Liver (tissue), 3 donors: ENCODE results near the gene ZBTB7B.

Experiments used
- FOXA1 ChIP-seq: IDR thresholded peaks from 2 replicates; pipeline ENCODE4 v1.6.1; 2016; ENCODE audit warnings: antibody characterized with exemption
- GABPA ChIP-seq, 2 donors: IDR thresholded peaks in 1 of 2; conservative IDR thresholded peaks in 1 of 2; 2 replicates each; pipeline ENCODE4 v1.6.1; 2016; ENCODE audit warnings: antibody characterized with exemption in 2 of 2, mild to moderate bottlenecking in 1 of 2, moderate library complexity in 1 of 2
- JUND ChIP-seq, 2 donors: IDR thresholded peaks; 2 replicates each; pipeline ENCODE4 v1.6.1; 2016; ENCODE audit warnings: antibody characterized with exemption in 2 of 2
- RAD21 ChIP-seq, 2 donors: IDR thresholded peaks; 2 replicates each; pipeline ENCODE4 v1.6.1; 2016; ENCODE audit warnings: antibody characterized with exemption in 2 of 2, mild to moderate bottlenecking in 2 of 2
- YY1 ChIP-seq: IDR thresholded peaks from 2 replicates; pipeline ENCODE4 v1.6.1; 2016; ENCODE audit warnings: antibody characterized with exemption, mild to moderate bottlenecking
- TF ChIP-seq, protein P1 (sequence below): fragments of 150-350 bp; IDR thresholded peaks from 2 replicates; pipeline ENCODE4 v1.5.1; 2017; ENCODE audit warnings: improper control_type of control experiment, low read depth, low read length; ENCODE audit not compliant: missing input control
- donor health status: healthy.
- donor health status: healthy.

DNA sequence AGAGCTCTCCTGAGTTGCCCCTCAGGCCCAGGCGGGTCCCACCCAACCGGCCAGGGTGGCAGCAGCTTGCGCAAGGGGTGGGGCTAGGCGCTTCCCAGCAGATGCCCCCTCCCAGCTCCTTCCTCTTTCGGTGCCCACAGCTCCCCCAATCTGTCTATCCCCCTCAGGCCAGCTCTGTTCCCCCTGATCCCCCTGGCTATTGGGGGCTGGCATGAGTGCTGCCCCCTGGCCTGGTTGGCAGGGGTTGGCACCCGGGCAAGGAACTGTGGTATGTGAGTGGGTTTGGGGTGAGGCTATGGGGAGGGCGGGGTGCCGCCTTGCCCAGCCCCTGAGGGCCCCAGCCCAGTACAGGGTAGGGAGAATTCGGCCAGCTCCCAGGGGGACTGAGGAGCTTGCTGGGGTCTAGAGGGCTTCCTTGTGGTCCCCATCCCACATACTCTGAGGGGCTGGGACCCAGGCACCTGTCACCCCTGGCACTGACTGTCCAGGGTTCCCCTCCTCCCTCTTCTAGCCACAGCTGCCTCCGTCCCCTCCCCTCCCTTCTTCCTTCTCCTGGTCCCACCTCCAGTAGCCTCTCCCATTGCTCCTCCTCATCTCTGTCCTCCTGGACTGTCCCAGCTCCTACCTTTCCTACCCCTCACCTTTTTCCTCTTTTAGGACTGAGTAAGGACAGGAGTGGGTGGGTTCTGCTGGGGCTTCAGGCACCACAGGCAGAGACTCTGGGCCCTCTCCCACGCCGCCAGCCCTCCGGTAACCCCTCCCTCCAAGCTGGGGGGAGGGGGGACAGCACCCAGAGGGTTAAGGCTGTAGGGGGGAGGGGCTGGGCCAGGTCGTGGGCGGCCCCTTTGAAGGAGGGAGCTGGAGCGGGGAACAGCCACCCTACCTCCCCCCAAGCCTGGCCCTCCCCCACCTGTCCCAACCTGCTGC is 5.7 kb downstream of the ZBTB7B start:
- TF ChIP-seq JUND (IDR thresholded peaks at IDR 0.05) (no peak), GABPA (IDR thresholded peaks at IDR 0.05 in 1 of 2, conservative IDR thresholded peaks at IDR 0.05 in 1 of 2) (no peak), YY1 (no peak), RAD21 (IDR thresholded peaks at IDR 0.05) (no peak), FOXA1 (no peak)
- TF ChIP-seq, protein P1, sequence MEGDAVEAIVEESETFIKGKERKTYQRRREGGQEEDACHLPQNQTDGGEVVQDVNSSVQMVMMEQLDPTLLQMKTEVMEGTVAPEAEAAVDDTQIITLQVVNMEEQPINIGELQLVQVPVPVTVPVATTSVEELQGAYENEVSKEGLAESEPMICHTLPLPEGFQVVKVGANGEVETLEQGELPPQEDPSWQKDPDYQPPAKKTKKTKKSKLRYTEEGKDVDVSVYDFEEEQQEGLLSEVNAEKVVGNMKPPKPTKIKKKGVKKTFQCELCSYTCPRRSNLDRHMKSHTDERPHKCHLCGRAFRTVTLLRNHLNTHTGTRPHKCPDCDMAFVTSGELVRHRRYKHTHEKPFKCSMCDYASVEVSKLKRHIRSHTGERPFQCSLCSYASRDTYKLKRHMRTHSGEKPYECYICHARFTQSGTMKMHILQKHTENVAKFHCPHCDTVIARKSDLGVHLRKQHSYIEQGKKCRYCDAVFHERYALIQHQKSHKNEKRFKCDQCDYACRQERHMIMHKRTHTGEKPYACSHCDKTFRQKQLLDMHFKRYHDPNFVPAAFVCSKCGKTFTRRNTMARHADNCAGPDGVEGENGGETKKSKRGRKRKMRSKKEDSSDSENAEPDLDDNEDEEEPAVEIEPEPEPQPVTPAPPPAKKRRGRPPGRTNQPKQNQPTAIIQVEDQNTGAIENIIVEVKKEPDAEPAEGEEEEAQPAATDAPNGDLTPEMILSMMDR = no peak
